HG02588 (cell line): ENCODE results near the gene METTL16.
"Not testable (repeated sequence)": the region's sequence is repeated elsewhere in the genome, so short reads cannot be mapped to it uniquely, and the experiment has no call there.

Experiments used
- ATAC-seq: cut with Tn5 transposase; IDR thresholded peaks from one replicate; pipeline ENCODE4 v1.9.1; 2021; ENCODE audit warnings: mild to moderate bottlenecking, moderate library complexity; ENCODE audit not compliant: unreplicated experiment

Gene METTL16

DNA sequence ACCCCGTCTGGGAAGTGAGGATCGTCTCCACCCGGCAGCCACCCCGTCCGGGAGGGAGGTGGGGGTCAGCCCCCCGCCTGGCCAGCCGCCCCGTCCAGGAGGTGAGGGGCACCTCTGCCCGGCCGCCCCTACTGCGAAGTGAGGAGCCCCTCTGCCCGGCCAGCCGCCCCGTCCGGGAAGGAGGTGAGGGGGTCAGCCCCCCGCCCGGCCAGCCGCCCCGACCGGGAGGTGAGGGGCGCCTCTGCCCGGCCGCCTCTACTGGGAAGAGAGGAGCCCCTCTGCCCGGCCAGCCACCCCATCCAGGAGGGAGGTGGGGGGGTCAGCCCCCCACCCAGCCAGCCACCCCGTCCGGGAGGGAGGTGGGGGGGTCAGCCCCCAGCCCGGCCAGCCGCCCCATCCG, 4.7 kb downstream of the METTL16 start:
- ATAC-seq, result not testable (repeated sequence)

DNA sequence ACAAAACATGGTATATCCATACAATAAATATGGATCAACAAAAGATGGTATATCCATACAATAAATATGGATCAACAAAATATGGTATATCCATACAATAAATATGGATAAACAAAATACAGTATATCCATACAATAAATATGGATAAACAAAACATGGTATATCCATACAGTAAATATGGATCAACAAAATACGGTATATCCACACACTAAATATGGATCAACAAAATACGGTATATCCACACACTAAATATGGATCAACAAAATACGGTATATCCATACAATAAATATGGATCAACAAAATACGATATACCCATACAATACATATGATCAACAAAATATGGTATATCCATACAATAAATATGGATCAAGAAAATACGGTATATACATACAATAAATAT, 8.1 kb downstream of the METTL16 start:
- no peak for ATAC-seq

DNA sequence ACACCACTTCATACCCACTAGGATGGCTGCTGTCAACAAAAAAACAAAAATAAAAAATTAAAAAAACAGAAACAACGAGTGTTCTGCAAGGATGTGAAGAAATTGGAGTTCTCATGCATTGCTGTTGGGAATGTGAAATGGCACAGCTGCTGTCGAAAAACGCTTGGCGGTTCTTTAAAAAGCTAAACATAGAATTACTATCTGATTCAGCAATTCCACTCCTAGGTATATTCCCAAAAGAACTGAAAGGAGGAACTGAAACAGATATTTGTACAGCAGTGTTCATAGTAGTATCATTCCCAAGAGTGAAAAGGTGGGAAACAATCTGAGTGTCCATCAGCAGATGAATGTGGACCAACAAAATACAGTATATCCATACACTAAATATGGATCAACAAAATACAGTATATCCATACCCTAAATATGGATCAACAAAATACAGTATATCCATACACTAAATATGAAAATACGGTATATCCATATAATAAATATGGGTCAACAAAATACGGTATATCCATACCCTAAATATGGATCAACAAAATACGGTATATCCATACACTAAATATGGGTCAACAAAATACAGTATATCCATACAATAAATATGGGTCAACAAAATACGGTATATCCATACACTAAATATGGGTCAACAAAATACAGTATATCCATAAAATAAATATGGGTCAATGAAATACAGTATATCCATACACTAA, 8.7 kb downstream of the METTL16 start:
- no peak for ATAC-seq

DNA sequence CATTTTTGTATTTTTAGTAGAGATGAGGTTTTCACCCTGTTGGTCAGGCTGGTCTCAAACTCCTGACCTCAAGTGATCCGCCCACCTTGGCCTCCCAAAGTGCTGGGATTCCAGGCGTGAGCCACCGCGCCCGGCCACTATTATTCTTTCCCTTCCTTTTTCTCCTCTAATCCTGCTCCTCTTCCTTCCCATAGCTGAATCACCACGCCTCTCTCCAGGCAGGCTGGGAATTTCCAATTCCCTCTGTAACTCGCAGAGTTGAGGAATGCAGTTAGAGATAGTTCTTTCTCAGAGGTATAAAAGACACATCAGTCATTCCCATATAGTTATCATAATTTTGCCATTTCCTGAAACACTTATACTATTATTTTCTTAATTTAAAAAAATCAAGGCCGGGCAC, 11.2 kb downstream of the METTL16 start:
- no peak for ATAC-seq

DNA sequence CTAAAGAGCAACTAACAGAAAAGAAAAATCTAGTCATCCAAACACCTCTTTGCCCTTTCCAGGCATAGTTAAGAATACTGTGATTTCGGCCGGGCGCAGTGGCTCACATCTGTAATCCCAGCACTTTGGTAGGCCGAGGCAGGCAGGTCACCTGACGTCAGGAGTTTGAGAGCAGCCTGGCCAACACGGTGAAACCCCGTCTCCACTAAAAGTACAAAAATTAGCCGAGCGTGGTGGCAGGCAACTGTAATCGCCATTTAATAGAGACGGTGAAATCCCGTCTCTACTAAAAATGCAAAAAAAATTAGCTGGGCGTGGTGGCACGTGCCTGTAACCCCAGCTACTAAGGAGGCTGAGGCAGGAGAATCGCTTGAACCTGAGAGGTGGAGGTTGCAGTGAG, 22.4 kb downstream of the METTL16 start:
- not testable (repeated sequence) for ATAC-seq

DNA sequence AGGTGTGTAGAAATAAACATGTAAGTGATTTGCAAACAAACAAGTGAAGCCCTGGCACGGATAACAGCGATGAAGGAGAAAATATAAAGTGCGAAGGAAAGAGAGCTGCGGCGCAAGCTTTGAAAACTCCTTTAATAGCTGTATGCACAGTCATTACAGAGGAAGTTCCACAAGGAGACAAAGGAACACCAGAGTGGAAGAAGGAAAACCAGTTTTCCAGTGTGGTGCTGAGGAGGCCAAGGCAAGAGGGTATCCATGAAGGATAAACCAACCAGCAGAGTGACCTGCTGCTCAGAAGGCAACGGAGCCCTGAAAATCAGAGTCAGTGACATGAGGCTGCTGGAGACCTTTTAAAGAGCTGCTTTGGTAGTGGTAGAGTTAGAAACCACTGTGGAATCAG, 24.4 kb downstream of the METTL16 start:
- no peak for ATAC-seq

DNA sequence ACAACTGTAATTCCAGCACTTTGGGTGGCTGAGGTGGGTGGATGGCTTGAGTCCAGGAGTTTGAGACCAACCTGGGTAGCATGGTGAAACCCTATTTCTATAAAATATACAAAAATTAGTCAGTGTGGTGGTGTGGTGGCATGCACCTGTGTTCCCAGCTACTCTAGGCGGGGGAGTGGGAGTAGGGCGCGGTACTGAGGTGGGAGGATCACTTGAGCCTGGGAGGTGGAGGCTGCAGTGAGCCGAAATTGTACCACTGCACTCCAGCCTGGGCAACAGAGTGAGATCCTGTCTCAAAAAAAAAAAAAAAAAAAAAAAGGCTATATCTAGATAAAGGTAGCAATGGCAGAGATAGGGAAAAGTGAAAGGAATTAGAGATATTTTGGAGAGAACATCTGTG, 25.0 kb downstream of the METTL16 start:
- ATAC-seq, result not testable (repeated sequence)

DNA sequence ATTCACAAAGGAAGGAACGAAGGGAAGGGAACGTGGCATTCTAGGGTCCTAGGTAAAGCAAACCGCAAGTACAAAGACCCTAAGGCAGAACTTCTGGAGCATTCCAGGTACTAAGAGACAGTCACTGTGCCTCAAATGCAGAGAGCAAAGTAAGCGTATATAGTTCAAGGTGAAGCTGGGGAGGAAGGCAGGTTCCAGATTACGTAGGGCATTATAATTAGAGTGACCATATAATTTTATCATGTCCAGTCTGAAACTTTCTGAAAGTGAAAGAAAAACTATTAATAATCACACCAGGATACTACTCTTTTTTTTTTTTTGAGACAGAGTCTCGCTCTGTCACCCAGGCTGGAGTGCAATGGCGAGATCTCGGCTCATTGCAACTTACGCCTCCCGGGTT, 25.7 kb downstream of the METTL16 start:
- ATAC-seq, result no peak

DNA sequence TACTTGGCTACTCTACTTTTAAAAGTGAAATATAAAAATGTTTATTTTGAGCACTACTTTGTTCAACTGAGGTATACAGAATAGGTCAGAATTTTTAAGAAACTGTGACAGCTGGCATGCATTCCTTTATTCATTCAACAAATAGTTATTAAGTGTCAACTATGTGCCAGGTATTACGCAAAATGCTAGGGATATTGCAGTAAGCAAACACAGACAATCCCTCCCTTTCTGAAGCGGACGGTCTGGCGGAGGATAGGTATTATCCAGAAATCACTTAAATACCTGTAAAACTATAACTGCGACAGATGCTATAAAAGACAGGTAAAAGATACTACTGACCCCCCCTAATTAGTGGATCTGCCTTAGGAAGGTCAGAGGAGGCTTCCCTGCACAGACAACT, 26.1 kb downstream of the METTL16 start:
- no peak for ATAC-seq

DNA sequence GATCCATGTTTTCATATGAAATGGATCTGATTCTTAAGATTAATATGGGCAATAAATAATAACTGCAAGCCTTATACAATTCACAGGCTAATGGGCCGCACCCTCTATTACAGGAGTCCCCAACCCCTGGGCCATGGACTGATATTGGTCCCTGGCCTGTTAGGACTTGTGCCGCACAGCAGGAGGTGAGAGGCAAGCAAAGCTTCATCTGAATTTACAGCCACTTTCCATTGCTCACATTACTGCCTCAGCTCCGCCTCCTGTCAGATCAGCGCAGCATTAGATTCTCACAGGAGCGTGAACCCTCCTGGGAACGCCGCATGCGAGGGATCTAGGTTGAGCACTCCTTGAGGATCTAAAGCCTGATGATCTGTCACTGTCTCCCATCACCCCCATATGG, 26.8 kb downstream of the METTL16 start:
- ATAC-seq, result no peak

DNA sequence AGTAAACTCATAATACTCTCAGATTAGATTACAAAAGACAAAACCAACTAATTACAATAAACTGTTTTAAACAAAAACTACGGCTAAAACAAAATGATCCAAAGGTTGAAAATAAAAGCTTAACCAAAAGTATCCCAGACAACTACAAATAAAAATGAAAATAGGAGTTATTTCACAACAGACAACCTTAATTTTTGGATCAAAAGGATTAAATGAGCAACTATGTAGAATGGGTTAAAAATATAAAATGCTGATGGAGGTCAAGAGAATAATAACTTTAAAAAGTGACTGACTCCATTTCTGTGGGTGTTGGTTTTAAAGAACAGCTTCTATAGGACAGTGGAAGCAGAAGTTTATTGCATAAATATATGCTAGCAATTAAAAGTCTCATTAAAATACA, 28.6 kb downstream of the METTL16 start:
- ATAC-seq, result no peak

DNA sequence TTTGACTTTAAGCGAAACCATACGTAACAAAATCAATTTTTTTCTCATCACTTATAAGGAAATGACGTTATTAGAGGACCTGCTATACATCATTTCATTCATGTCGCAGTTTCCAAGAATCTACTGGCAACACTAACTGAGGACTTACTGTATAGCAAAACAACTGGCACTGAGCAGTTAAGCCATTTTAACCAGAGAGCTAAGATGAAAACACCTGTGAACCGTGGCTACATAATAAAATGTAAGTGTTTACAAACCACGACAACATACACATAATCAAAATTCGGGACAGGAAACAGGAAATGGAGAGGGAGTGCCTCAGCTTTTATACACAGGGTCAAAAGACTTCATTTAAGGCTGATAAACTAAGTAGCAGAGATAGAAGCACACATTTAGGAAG, 29.5 kb downstream of the METTL16 start:
- ATAC-seq, result no peak

DNA sequence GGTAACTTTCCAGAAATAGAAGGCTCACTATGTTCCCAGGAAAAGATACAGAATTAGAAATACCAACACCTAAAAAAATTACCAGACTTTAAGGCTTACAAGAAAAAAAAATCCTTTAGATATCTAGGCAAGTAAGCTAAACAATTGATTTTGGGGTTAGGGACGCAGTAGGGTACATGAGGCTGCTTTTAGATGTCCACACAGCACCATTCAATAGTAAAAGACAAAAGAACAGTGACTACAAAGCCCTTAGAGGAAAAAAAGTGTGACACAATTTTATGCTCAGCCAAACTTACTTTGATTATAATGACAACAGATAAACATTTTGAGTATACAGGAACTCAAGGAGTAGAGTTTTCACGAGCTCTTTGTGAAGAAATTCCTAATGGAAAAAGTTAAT, 29.9 kb downstream of the METTL16 start:
- ATAC-seq, result no peak

DNA sequence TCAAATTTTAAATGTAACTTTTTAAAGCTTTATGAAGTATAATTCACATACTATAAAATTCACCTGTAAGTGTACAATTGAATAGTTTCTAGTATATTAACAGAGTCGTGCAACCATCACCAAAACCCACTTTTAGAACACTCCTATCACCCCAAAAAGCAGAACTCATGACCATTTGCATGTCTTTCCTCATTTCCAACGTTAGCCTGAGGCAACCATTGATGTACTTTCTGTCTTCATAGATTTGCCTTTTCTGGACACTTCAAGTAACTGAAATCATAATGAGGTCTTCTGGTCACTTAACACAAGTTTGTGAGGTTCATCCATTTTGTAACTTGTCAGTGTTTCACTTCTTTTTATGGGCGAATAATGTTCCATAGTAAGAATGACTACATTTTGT, 33.2 kb downstream of the METTL16 start:
- no peak for ATAC-seq

DNA sequence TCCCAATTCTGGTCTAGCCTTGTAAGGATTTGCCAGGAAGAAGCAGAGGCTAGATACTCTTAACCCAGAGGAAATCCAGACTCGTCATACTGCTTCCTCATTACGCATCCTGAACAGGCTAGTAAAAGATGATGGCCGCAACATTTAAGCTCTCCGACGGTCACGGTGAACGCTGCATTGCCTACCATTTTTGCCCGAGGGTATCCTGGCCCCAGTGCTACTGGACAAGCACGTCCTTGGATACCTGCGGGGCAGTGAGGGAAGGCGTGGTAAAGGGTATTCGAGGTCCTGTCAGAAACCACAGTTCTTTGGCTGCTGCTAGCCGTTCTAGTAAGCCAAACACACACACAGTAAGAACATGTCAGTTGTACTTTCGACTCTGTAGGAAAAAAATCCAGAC, 36.6 kb downstream of the METTL16 start:
- no peak for ATAC-seq

DNA sequence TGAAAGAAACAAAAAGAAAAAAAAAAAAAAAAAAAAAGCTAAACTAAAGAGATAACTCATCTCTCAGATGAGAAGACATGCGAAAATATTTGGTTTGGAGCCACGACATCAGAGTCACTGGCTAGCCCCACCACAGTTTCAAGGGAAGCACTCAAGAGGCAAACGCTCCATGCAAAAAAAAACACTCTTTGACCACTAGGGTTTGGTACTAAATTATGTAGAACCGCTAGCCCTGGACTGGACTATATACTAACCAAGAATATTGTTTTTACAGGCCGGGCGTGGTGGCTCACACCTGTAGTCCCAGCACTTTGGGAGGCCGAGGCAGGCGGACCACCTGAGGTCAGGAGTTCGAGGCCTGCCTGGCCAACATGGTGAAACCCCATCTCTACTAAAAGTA, 37.3 kb downstream of the METTL16 start:
- ATAC-seq, result no peak

DNA sequence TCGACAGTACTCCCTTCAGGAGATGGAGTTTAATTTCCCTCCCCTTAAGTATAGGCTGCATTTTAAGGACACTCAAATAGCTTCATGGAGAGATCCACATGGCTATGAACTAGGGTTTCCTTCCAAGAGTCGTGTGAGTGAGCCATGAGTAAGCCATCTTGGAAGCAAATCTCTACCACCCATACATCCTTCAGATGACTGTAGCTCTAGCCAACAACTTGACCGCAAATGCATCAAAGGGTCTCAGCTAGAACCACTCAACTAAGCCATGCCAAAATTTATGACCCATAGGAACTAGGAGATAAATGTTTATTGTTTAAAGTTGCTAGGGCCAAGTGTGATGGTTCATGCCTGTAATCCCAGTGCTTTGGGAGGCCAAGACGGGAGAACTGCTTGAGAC, 43.4 kb downstream of the METTL16 start:
- ATAC-seq, result no peak

DNA sequence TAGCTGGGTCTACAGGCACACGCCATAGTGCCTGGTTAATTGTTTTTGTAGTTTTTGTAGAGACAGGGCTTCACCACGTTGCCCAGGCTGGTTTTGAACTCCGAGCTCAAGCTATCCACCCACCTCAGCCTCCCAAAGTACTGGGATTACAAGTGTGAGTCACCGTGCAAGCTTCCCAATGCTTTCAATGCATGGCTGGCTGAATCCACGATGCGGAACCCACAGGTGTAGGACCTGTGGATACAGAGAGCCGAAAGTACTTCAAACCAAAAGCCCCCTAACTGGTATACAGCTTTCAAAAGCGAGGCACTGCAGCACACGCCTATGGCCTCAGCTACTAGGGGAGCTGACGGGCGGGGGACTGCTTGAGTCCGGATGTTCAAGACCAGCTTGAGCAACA, 44.8 kb downstream of the METTL16 start:
- no peak for ATAC-seq

DNA sequence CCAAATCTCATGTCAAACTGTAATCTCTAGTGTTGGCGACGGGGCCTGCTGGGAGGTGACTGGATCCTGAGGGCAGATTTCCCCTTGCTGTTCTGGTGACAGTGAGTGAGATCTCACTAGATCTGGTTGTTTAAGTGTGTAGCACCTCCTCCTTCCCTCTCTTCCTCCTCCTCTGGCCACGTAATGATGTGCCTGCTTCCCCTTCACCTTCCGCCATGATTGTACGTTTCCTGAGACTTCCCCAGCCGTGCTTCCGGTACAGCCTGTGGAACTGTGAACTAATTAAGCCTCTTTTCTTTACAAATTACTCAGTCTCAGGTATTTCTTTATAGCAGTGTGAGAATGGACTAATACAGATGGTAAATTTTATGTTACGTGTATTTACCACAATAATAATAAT, 49.2 kb downstream of the METTL16 start:
- no peak for ATAC-seq

DNA sequence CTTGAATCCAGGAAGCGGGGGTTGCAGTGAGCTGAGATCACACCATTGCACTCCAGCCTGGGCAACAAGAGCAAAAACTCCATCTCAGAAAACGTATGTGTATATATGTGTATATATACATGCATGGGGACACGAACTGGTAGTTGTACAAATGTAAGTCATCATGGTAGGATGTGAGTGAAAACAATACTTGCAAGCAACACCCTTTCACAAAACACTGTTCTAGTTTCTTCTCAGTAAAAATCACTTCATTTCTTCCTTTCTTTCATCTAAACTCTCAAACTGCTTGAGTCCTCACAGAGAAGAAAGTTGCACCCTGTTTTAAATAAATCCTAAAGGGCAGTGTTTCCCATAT, 51.8 kb downstream of the METTL16 start:
- ATAC-seq, result no peak

DNA sequence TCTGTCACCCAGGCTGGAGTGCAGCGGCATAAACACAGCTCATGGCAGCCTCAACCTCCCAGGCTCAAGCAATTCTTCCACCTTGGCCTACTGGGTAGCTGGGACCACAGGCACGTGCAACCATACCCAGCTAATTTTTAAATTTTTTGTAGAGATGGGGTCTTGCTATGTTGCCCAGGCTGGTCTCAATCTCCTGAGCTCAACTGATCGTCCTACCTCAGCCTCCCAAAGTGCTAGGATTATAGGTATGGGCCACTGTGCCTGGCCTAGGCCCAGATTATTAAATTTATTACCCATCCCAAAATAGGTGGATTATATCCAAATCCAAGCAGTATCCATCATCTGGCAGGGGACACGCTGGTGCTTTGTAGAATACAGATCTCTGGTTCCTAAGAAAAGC, 53.8 kb downstream of the METTL16 start:
- no peak for ATAC-seq

DNA sequence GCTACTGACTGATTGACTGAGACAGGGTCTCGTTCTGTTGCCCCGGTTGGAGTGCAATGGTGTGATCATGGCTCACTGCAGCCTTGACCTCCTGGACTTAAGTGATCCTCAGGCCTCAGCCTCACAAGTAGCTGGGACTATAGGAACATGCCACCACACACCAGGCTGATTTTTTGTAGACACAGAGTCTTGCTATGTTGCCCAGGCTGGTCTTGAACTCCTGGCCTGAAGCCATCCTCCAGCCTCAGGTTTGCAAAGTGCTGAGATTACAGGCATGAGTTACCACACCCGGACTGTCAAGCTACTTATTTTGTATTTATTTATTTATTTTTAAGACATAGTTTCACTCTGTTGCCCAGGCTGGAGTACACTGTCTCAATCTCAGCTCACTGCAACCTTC, 55.2 kb downstream of the METTL16 start:
- no peak for ATAC-seq

DNA sequence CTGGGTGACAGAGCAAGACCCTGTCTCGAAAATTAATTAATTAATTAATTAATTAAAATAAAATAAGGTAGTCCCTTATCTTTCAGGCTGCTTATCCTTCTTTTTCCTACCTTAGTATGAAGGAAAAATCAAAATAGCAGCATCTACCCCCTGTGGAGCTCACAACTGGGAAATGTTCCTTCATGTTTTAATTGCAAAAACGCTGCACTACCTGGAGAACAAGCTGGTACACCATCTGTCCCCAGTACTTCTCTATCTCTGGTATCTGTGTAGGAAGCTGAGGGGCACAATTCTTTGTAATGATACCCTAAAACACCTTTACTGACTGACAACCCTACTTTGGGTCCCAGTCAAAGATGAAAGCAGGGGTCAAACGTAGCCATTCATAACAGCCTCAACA, 55.7 kb downstream of the METTL16 start:
- no peak for ATAC-seq

DNA sequence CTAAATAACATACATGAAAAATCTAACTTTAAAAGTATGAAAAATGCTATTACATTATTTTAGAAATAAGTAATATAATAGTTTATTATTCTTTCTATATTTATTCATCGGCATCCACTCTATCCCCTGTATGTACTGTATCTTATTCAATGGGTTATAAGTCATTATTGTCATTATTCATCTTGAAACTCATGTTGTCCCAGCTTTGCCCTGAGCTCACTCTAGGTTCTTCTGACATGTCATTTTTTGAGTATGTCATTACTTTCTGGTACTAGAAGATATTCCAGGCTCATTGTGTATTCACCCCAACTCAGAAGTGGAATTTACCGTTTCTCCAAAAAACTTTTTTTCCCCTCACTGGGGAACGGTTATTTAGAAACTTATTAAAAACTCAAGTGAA, 57.8 kb downstream of the METTL16 start:
- no peak for ATAC-seq
